Eye (tissue), 1 donor: Measurements from ENCODE around the gene KIF6.
A peak's percentile ranks its signal among the peaks of the same experiment; 100 is the strongest.

ENCODE experiments used
- DNase-seq: peaks from one replicate; pipeline ENCODE4 v3.0.0-alpha.2; 2015

Gene KIF6

DNA sequence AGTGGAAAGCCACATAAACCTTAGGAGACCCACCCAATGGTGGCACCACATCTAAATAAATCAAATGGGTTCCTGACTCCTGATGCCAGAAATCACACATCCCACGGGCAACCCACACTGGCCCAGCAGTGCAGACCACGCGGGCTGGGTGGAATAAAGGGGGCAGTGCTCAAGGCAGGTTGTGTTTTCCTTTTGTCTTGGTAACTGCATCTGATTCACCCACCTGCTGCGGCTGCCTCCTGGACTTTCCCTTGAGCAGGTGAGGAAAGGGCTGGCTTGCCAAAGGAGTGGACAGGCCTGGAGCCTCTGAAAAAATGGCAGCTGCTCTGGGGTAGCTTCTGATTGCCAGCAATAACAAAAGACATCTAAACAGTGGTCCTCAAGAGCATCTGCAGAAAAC is 283.2 kb downstream of the KIF6 start:
- no peak for DNase-seq

DNA sequence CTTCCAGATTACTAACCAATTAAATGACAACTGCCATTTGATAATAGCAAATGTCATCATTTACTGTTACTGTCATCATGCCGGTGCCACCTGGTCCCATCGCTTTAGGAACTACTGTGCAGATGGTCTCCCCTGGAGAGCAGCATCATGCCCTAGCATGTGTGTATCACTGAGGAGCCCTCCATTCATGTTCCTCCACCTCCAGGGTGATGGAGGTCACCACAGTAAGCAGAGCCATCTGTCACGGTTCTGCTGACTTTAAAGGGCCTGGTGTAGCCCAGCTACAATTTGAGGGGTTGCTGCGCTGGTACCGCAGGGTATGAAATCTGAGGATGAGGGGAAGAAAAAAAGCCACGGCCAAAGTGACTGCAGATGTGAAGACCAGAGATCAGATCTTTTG is 283.9 kb downstream of the KIF6 start:
- peak; percentile 35 for DNase-seq

DNA sequence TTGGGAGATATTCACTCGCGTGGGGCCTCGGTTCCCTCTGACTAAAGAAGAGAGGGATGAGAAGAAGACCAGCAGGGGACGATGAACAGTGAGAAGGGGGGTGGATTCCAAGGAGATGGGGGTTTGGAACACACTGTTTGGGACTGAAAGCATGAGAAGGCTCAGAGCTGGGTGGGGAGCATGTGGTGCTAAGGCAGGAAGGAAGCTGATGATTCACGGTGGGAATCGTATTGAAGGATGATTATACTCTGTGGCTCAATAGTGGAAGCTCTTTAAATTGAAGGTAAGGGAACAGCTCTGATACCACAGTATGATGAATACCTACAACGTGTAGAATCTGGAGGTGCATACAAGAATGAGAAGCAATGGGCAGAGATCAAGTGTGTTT is 285.2 kb downstream of the KIF6 start:
- no peak for DNase-seq

DNA sequence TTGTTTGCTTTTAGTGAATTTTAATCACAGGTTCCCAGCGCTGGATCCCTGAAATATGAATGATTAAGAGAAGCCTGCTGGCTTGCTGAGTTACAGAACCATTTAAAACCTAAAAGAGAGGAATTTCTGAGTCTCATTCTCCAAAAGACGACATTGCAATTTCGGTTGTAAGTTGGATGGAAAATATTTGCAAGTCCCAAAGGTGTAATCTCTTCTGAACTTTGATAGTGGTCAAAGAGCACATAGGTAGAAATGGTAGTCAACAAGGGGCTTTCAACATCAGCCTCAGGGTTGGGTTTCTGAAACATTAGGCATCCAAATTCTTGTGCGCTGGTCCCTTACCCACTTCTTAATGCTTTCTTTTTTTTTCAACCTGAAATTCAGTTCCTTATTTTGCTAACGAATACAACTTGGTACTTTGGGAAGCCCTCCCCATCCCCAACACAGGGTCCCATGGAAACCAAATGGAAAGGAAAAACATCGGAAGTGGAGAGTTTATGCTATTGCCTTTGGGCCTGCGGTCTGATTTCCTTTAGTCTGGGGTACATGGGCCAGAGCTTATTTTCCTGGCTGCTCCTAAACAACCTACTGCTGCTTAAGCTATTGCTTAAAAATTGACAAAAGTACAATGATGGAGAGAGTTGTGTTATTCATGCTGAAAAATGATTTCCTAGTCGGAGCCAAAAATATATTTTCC is 285.7 kb downstream of the KIF6 start:
- DNase-seq = no peak

DNA sequence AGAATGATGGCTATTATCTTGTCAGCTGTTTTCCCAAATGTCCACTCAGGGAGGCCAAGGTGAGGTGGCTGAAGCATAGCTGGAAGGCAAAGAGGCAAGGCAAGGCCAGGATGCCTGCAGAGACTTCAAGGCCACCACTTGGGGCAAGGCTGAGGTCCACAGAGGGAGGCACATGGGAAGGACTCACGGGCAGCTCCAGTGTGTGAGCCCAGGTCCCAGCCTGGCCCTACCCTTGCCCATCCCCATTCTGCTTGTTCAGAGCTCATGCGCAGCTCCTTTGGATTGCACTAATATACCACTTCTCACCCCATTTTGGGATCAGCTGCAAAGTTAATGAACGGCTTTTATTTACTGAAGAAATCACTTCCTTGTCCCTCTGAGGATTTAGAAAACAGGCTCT is 291.6 kb downstream of the KIF6 start:
- no peak for DNase-seq

DNA sequence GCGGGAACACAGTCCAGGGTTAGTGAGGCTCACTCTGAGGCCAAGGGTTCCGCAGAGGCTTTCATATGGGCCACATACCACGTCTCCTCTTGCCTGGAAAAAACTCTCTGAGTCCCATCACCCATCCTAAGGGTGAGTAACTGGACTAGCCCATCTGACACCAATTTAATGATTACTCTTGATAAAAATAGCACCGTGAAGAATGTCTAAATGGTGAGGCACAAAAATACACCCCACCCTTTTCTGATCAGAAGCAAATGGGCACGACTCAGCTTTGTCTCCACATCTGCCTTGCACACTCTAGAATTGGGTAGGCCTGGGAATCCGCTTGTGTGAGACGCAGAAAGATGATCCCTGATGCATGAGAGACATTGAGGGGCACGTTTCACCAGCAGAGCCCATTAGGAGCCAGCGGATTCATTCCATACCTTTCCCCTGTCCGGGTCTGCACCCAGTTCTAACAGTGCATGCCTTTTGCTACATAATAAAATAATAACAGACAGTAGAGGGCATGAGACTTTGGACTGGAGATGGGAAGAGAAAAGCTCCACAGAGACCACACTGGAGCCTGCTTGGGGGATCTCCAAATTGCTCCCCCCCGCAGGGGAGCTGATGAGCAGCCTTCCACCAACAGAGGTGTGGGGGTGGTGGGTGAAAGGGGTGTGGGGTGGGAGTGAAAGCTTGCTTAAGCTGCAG is 292.7 kb downstream of the KIF6 start:
- DNase-seq = peak; percentile 23

DNA sequence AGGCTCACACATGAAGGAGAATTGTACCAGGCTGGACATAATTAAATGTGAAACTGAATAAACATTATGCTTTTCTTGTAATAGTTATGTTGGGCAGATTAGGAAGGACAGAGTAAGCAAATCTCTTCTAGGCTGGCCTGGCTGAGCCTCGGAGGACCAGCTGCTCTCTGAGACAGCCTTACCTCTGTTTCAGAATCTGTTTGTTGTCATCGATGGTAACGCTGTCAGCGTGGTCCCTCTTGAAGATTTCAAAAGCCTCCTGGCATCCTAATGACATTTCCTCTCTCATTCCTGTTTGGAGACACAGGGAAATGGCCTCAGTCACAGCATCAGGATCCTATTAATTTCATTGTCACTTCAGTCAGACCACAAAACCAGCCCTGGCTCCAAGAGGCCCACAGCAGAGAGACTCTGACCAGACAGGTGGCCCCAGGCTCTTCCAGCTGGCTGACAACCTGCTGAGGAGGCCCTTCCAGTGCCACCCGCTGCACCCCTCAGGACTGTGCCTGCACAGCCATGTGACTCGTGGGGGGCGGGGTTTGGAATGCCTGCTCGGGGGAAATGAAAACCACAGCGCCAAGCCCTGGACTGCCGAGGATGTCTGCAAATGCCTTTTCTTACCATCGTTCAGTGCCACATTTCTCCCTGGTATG is 294.2 kb downstream of the KIF6 start:
- DNase-seq = peak; percentile 64

DNA sequence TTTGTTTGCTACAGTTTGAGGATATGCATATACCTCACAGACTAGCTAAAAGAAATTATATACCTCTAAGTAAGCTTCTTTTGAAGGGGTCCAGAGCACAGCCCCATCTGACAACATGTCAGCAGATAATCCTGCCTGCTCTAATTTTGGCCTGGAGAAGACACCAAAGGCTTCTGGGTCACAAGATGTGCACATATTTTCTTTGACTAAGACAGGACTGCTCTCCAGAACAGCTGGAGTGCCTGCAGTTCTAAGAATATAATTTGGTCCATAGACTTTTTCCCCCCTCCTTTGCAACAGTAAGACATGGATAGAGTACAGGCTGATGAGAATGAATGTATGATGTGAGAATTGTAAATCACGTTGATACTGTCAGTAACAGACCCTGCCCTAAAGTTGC is 294.8 kb downstream of the KIF6 start:
- no peak for DNase-seq

DNA sequence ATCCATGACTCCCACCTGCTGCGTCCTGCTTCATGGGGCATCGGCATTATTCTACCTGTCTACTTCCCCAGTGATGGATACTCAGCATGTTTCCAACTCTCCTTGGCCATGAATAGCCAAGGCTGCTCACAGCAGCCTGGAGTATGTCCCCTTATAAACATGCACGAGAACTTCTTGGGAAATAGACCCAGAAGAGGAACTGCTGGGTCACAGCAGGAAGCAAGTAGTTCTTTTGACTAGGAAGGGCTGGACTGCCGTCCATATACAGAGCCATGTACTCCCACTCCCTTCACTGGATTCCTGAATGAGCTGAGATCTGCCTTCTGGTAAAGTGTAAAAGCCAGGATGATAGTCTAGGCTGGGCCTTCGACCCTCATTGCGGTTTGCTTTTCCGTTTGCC is 296.4 kb downstream of the KIF6 start:
- DNase-seq = no peak

DNA sequence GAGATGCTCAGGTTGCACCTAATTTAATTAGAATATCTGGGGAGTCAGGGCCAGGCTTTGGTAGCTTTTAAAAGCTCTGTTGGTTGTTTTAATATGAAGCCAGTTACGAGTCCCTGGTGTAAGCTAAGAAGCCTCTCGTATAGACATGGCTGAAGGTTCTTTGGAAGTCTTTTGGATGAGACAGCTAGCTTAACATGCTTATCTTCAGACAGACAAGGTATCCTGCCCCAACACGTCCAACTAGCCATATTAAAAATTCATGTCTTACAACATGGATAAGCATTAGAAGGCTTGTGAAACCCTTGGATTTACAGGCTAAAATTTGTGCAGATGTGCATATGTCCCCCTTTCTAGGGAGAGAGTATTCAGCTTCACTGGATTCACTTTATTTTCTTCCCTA is 297.1 kb downstream of the KIF6 start:
- DNase-seq = no peak

DNA sequence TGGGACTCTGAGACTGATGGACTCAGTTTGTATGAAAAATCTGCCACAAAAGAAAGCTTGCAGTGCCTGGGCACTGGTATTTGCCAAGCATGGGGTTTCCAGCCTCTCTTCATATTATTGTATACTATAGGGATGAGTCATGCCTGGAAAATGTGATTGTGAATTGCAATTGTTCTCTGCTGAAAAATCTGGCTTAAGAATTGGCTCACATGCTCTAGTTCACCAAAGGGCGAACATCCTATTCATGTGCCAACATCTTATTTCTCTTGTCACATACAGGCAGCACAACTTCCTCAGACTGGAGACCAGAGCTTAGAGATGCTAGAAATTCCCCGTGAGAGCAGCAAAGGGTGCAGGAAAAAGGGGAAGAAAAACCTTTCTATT is 299.1 kb downstream of the KIF6 start:
- DNase-seq = peak; percentile 69

DNA sequence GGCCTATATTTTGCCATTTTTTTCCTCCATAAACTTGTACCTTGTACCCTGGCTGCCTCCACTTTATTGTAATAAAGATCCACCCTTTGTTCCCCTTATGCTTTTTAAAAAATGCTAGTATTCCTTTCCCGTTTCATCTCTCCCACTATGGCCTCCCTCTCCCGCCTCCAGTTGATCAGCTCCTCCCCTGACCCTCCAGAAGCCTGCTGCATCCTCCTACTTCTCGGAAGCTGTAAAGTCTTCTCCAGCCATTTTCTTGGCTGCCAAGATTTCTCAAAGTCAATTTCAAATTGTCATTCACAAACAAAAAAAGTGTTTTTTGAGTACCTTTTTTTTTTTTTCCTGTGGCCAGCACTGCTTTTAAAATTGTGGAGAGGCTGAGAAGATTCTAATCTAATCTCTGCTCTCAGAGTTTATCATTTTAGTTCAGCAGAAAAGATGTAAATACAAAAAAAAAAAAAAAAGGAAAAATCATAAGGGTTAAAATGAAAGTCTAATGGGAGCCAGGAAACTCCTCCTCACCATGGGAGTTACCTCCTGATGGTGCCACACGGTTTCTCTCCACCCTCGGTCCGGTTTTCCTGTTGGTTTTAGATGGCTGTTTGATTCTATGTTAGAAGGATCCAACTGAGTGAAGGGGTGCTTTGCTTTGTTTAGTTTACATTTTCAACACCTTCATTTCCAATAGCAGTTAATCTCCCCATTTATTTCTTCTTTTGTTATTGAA is 299.7 kb downstream of the KIF6 start:
- DNase-seq = no peak

DNA sequence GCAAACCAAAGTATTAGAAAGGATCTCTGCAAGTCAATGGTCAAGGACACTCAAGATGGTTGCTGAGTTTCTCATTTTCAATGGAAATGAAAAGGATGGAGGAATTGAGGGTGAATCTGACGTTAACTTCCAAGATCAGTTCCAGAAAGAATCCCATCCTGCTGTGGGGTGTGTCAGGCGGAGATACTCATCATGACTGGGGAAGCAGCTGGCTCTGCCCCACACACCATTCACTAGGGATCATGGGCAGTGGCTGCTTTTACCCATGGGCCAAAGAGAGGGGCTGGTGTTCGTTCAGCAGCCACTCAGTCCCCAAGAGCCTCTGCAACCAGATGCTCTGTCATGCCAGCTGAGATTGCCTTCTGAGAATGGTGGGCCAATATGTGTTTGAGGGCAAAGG is 300.4 kb downstream of the KIF6 start:
- DNase-seq = no peak

DNA sequence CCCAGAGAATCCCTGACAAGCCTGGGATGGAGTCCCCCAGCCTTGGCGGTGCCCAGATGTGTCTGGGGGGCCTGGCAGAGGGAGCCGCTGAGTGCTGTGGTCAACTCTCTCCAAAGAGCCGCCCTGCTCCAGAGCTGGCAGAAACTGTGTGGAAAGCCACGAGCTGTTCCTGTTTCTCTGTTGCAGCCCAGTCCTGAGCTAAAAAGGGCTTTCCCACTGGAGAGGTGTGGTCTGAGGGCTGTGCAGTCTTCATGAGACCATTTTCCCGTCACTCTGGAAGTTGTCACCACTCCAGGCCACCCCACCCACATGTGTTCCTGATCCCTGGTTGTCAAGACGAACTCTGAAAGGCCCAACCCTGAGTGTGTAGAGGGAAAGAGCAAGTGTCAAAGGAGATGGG is 303.0 kb downstream of the KIF6 start:
- DNase-seq = no peak

DNA sequence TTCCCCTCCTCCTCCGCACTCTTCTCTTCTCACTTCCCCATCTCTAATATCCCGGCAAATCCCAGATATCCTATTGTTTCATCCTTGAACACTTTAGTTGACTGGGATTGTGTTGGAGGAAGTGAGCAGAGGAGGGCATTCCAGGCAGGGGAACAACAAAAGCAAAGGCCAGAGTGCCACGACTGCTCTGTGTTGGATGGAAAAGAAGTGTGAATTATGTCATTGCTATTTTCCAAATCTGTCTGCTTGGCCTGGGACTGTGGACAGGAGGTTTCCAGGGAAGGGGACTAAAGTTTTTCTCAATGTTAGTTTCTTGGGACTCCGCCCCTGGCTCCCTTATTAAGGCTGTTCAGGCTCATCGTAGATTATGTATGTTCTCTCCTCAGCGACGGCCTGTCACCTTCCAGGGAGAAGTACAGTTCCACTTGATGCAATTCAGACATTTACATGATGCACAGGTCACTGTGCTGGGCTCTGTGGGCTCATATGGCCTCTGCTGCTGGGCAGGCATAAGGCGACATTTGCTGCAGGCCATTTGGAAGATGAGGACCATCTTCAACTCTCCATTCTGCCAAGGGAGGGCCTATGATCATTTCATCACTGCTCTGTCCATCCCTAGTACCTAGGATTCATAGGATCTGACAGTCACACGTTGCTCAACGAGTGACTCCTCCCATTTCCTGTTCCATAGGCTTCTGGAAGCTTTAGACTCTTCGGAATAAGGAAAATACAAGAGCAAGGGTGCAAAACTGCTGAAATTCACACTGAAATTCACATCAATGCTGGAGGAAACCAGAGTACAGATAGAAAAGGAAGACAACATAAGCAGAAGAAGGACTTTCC is 303.6 kb downstream of the KIF6 start:
- no peak for DNase-seq

DNA sequence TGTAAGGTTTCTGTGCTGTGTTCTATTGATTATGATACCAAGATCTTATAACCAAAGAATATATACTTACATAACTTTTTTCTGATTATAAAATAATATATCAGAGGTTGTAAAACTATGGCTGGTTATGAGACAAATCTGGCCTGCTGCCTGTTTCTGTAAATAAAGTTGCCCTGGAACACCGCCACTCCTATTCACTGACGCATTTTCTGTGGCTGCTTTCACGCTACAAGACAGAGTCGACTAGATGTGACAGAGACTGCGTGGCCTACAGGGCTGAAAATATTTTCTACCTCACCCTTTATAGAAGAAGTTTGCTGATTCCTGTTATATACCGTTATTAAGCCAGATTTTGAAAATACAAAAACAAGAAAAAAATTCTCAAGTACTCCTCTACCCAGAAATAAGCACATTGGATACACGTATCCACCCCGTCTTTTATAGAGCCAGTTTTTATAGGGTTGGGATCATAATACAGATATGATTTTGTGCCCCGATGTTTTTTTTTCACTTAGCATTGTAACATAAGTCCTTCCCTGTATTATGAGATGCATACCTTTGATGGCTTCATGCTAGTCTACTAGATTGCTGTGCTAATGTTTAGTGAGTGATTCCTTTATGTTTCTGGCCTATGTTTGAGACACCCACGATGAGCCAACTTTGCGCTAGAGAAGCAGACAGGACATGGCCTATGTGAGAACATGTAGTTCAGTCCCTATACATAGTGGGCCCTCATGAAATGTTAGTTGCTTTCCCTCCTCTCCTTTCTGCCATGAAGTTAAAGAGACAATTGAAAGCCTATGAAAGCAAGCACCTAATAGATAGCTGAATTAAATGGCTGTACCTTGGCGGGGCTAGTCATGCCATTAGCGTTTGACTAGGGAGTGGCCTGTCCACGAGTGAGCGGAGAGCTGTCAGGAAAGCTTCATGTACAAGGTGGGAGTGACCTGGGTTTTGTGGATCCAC is 304.6 kb downstream of the KIF6 start:
- peak; percentile 21 for DNase-seq

DNA sequence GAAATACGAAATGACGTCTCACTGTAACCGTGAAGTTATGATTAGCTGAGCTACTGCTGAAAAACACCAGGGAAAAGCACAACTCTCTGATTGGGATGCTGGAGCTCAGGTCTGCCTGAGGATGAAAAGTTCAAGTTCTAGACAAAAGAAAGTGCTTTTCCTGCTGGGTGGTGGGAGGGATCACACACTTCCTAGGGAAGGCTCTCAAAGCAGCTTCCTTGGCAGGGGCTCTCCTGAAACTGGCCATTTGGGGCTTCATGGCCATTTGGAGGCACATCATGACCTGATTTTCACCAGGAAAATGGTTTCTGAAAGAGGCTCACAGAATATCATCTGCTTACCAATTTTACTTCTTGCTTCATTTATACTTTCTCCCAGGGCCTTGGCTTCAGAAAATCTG is 305.6 kb downstream of the KIF6 start:
- DNase-seq = no peak

DNA sequence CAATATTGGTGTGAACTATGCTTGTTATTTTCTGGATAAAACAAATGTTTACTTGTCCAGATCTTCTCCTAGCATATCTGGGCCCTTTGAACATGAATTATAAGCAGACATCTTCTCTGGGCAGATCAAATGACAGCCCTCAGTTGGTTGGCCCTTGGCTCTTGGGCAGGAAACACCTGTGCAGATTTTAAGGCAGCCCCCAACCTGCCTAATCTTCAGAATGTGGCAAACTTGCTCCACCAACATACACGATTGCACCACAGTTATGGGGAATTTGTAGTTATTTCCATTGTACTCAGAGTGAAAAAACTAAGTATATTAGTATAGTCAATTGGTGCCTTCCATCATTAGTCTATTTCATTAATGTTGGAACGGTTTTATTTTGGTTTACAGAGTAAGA is 307.8 kb downstream of the KIF6 start:
- no peak for DNase-seq

DNA sequence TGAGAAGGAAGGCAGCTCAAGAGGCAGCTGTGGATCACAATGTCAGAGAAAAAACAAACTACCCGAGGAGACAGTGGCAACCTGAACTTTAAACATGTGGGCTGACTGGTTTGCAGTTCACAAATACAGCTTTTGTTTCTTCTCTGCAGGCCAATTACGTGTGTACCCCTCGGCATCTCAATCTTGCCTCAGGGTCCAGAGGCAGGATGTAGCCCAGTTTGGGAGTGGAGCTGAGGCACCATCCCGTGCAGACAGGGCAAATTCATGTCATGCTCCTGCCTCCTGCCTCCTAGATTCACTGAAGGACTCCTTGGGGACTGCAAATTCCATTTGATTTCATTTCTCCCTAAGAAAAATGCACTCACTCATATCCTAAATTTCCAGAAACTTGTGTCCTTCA is 308.5 kb downstream of the KIF6 start:
- no peak for DNase-seq

DNA sequence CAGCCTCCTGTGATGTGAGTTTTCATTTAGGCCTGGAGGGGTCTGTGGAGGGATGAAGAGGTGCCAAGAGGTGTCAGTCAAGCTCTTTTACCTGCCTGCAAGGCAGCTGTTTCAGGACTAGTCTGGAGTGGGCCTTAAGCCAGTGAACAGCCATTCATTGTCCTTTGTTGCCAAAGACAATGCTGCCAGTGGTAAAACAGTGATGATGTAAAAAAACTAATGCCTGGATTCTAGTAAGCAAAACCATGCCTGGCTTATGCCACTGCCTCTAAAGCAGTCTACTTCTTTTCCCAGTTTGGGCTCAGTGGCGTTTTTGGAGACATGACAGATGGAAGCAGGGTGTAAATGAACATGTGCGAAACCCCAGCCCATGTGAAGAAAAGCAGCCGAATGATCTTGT is 309.2 kb downstream of the KIF6 start:
- no peak for DNase-seq

DNA sequence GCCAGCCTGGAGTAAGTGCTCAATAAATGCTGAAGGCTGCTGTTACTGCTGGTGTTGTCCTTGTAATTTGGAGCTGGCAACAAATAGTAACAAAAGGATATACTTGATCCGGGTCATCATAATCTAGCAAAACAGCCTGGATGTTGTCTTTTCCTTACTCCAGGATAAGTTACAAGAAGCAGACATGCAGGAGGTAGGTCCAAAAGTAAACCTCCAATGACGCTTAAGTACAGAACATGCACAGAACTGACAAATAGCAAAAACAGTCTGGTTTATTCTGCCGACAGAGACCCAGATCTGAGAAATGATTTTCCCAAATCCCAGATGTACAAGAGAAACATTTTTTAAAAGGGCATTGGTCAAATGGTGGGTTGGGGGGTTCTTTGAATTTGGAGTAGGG is 309.7 kb downstream of the KIF6 start:
- DNase-seq = no peak

DNA sequence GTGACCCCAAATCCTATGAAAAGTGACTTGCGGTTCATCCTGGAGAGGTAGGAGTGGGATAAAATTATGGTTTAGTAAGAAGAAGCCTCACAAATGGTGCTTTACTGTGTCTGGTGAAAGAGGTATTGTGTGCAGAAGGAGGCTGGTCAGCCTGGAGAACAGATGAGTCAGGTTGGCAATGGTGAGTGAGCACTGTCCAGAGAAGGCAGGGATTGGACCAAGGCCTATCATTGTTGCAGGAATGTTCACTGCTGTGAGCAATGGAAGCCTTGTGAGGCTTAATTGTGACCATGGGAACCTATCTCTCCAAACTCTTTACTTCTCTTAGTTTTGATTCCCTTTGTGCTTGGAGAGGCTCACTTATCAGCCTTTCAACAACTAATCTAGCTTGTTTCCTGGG is 313.7 kb downstream of the KIF6 start:
- DNase-seq = no peak
